Mucosa of descending colon (tissue), 3 donors: ENCODE data around the gene FGA. TPM values are rescaled to one million over a fixed set of nuclear protein-coding genes. Genes with fewer than 3 reads are reported as not detected.

Source experiments
- ATAC-seq: fragments of 200-7000 bp; cut with Tn5 transposase; one replicate; pipeline ENCODE4 v1.9.1; 2020; ENCODE audit warnings: mild to moderate bottlenecking, moderate library complexity
- DNase-seq, 3 donors: peaks; one replicate each; pipeline ENCODE4 v3.0.0-alpha.2; 2020
- H3K36me3 ChIP-seq: fragments of 200-600 bp; one replicate; pipeline ENCODE4 v1.8.0; 2021; ENCODE audit warnings: low read depth, mild to moderate bottlenecking
- H3K4me1 ChIP-seq: fragments of 200-600 bp; one replicate; pipeline ENCODE4 v1.8.0; 2021; ENCODE audit warnings: low read depth, mild to moderate bottlenecking
- H3K4me3 ChIP-seq: fragments of 200-600 bp; one replicate; pipeline ENCODE4 v1.8.0; 2021; ENCODE audit warnings: mild to moderate bottlenecking
- H3K9me3 ChIP-seq: fragments of 200-600 bp; one replicate; pipeline ENCODE4 v1.8.0; 2021; ENCODE audit warnings: mild to moderate bottlenecking
- CTCF ChIP-seq: fragments of 200-600 bp; IDR thresholded peaks from one replicate; pipeline ENCODE4 v1.8.0; 2022; ENCODE audit warnings: antibody characterized with exemption, mild to moderate bottlenecking
- intact Hi-C, 2 donors: fragments of 100-400 bp; cut with DNase I in 1 of 2; cut with micrococcal nuclease in 1 of 2; formaldehyde crosslinking; loops; one replicate each; pipeline versions ENCODE4 v1.11.0 to v1.11.1; 2022; cut with DNase I, micrococcal nuclease
- total RNA-seq, 3 donors: library from RNA; stranded (reverse); fragmentation: NEBNext Ultra II Directional in 2 of 3; extraction: Animal tissue kit (Norgen Biotek cat#: 25700) in 2 of 3; gene quantifications; one replicate each; pipeline versions ENCODE4 v1.2.1 to v1.2.4, GENCODE V29; 2021 to 2023
- donor health status: DM: no; HTN: no; CAD: no; lungs with moderate emphysema.
- donor health status: DM: no; HTN: no; CAD: no.
- donor health status: DM: no; HTN: yes; CAD: no.

The FGA gene
- total RNA-seq, 3 donors from 2014 or later: 0.84 TPM; not detected in 2

DNA sequence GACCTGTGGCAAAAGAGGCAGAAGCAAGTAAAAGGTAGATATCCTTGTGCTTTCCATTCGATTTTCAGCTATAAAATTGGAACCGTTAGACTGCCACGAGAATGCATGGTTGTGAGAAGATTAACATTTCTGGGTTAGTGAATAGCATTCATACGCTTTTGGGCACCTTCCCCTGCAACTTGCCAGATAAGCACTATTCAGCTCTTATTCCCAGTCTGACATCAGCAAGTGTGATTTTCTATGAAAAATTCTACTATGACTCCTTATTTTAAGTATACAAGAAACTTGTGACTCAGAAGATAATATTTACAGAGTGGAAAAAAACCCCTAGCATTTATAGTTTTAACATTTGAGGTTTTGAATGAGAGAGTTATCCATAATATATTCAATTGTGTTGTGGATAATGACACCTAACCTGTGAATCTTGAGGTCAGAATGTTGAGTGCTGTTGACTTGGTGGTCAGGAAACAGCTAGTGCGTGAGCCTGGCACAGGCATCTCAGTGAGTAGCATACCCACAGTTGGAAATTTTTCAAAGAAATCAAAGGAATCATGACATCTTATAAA lies 23.8 kb downstream of the FGA start:
- DNase-seq (no peak), ATAC-seq (no peak)
- H3K9me3 ChIP-seq: no peaks in the 10 kb centered on the region
- intact Hi-C loops: no loop called here
- H3K36me3 ChIP-seq: no peaks in the 10 kb centered on the region
- no peak overlapping the region for H3K4me3 ChIP-seq
- H3K4me1 ChIP-seq: no peaks in the 10 kb centered on the region
- no peak for TF ChIP-seq CTCF

- H3K36me3 ChIP-seq: no peaks in the 10 kb centered on the region
- no peaks in the 10 kb centered on the region for H3K4me1 ChIP-seq
- DNase-seq: no peak
- TF ChIP-seq CTCF: no peak
- no peak for ATAC-seq
- intact Hi-C loops: no loop called here
- H3K4me3 ChIP-seq: no peak overlapping the region
- H3K9me3 ChIP-seq: no peaks in the 10 kb centered on the region
Observed at GRCh38 chr4:154565704-154566103, 24.8 kb downstream of the FGA start.

- Histone ChIP-seq H3K9me3 (no peaks in the 10 kb centered on the region), H3K36me3 (no peaks in the 10 kb centered on the region), H3K4me3 (no peak overlapping the region), H3K4me1 (peaks cover 6% of the 10 kb centered on the region)
- no peak for DNase-seq
- intact Hi-C loops: no loop called here
- no peak for ATAC-seq
- no peak for TF ChIP-seq CTCF
Observed at GRCh38 chr4:154564311-154564710, 26.2 kb downstream of the FGA start.

DNA sequence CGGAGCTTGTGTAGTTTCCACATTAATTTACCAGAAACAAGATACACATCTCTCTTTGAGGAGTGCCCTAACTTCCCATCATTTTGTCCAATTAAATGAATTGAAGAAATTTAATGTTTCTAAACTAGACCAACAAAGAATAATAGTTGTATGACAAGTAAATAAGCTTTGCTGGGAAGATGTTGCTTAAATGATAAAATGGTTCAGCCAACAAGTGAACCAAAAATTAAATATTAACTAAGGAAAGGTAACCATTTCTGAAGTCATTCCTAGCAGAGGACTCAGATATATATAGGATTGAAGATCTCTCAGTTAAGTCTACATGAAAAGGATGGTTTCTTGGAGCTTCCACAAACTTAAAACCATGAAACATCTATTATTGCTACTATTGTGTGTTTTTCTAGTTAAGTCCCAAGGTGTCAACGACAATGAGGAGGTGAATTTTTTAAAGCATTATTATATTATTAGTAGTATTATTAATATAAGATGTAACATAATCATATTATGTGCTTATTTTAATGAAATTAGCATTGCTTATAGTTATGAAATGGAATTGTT lies 27.8 kb downstream of the FGA start, which contains the start of gene FGB:
Gene FGB (plus strand): TSS at position 315 of the 558 bp plus-strand sequence. CDS start 8 bp downstream, at position 323.
- intact Hi-C loops: no loop called here
- ATAC-seq (no peak), DNase-seq (no peak)
- no peak within 1 kb of the TSS for H3K4me3 ChIP-seq
- no peaks in the 10 kb centered on the region for H3K9me3 ChIP-seq
- H3K4me1 ChIP-seq: peaks cover 6% of the 10 kb centered on the region
- no peaks in the 10 kb centered on the region for H3K36me3 ChIP-seq
- TF ChIP-seq CTCF: no peak

GRCh38 chr4:154560824-154561231 lies 29.7 kb downstream of the FGA start:
- H3K36me3 ChIP-seq: no peaks in the 10 kb centered on the region
- TF ChIP-seq CTCF: no peak
- H3K4me1 ChIP-seq: peaks cover 6% of the 10 kb centered on the region
- no peaks in the 10 kb centered on the region for H3K9me3 ChIP-seq
- ATAC-seq: no peak
- intact Hi-C loops: no loop called here
- H3K4me3 ChIP-seq: no peak overlapping the region
- DNase-seq: no peak
